HepG2 (cell line): ENCODE measurements around the gene GPT2.

Experiments
- ASH2L ChIP-seq: fragments of 300-600, 200-600 bp; sonication (generic); IDR thresholded peaks from 2 replicates; pipeline ENCODE4 v1.7.0; 2017; ENCODE audit warnings: low read depth, mild to moderate bottlenecking, moderate library complexity, mixed read lengths, low read length; ENCODE audit not compliant: insufficient read length
- BRCA1 ChIP-seq: sonication (generic); formaldehyde crosslinking; IDR thresholded peaks from 2 replicates; pipeline ENCODE4 v1.4.0; 2020; ENCODE audit warnings: missing genetic modification reagents
- E2F1 ChIP-seq: sonication (generic); formaldehyde crosslinking; IDR thresholded peaks from 2 replicates; pipeline ENCODE4 v1.5.0; 2020; ENCODE audit warnings: missing genetic modification reagents
- EP300 ChIP-seq, 3 experiments: sonication (generic) in 1 of 3; formaldehyde crosslinking in 1 of 3; IDR thresholded peaks; 2 replicates each; pipeline versions ENCODE4 v1.5.1 to v1.6.1; 2011 to 2020; ENCODE audit warnings: low read depth in 2 of 3, low read length in 2 of 3, borderline replicate concordance in 1 of 3, improper control_type of control experiment in 1 of 3, mild to moderate bottlenecking in 1 of 3, missing genetic modification reagents in 1 of 3, moderate library complexity in 1 of 3
- KLF9 ChIP-seq: IDR thresholded peaks from 2 replicates; pipeline ENCODE4 v1.6.1; 2016; ENCODE audit warnings: low read depth
- RAD21 ChIP-seq: fragments of 450-650 bp; formaldehyde crosslinking; IDR thresholded peaks from 2 replicates; pipeline ENCODE4 v1.5.0; 2020; ENCODE audit warnings: mild to moderate bottlenecking
- SALL2 ChIP-seq: sonication (generic); formaldehyde crosslinking; IDR thresholded peaks from 2 replicates; pipeline ENCODE4 v1.8.1; 2023; ENCODE audit warnings: mild to moderate bottlenecking, missing genetic modification reagents, inconsistent platforms
- TBL1XR1 ChIP-seq: fragments of 150-350 bp; IDR thresholded peaks from 2 replicates; pipeline ENCODE4 v1.6.1; 2014; ENCODE audit warnings: borderline replicate concordance, low read length; ENCODE audit not compliant: partially characterized antibody
- ZNF225 ChIP-seq: sonication (generic); formaldehyde crosslinking; IDR thresholded peaks from 2 replicates; pipeline ENCODE4 v1.4.0; 2020; ENCODE audit warnings: mild to moderate bottlenecking, missing genetic modification reagents
- TF ChIP-seq, protein P1 (sequence below): sonication (generic); formaldehyde crosslinking; IDR thresholded peaks from 2 replicates; pipeline ENCODE4 v1.5.0; 2020; ENCODE audit warnings: mild to moderate bottlenecking, missing genetic modification reagents, borderline replicate concordance

DNA sequence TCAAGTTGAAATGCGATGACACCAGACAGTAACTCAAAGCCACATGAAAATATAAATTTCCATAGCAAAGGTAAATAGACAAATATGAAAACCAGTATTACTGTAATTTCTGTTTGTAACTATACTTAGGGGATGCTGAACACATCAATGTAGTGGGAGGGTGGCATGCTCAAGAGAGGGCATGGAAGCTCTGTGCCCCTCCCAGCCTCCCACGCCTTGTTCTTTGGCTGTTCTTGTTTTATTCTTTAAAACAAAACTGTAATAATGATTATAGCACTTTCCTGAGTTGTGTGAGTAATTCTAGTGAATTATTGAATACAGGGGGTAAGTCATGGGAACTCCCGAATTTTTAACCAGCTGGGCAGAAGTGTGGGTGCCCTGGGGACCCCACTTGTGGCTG is 11.0 kb upstream of the GPT2 start:
- TF ChIP-seq SALL2 (no peak), E2F1 (no peak), ASH2L (no peak), ZNF225 (CRISPR knock-in tag) (no peak), KLF9 (CRISPR knock-in tag) (no peak), EP300 (IDR thresholded peaks at IDR 0.05; ENCODE audit: low read depth in 2 of 2, low read length in 2 of 2) (no peak), EP300 (CRISPR knock-in tag; IDR thresholded peaks at IDR 0.05; ENCODE audit: borderline replicate concordance) (no peak), RAD21 (CRISPR knock-in tag) (no peak), TBL1XR1 (no peak), BRCA1 (CRISPR knock-in tag) (no peak)
- TF ChIP-seq, protein P1, sequence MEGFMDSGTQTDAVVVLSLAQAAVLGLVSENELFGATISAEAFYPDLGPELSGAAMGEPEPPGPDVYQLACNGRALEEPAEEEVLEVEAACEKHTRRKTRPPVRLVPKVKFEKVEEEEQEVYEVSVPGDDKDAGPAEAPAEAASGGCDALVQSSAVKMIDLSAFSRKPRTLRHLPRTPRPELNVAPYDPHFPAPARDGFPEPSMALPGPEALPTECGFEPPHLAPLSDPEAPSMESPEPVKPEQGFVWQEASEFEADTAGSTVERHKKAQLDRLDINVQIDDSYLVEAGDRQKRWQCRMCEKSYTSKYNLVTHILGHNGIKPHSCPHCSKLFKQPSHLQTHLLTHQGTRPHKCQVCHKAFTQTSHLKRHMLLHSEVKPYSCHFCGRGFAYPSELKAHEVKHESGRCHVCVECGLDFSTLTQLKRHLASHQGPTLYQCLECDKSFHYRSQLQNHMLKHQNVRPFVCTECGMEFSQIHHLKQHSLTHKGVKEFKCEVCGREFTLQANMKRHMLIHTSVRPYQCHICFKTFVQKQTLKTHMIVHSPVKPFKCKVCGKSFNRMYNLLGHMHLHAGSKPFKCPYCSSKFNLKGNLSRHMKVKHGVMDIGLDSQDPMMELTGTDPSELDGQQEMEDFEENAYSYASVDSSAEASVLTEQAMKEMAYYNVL (CRISPR knock-in tag) = no peak
